Measurements from ENCODE around the gene FAM163B. TPM values are rescaled to one million over a fixed set of nuclear protein-coding genes. Genes with fewer than 3 reads are reported as not detected.

The FAM163B gene
- total and polyA plus RNA-seq, 2 donors (not counting 3 experiments of a cell fraction or from before 2014, with no cell fraction given) = not detected

DNA sequence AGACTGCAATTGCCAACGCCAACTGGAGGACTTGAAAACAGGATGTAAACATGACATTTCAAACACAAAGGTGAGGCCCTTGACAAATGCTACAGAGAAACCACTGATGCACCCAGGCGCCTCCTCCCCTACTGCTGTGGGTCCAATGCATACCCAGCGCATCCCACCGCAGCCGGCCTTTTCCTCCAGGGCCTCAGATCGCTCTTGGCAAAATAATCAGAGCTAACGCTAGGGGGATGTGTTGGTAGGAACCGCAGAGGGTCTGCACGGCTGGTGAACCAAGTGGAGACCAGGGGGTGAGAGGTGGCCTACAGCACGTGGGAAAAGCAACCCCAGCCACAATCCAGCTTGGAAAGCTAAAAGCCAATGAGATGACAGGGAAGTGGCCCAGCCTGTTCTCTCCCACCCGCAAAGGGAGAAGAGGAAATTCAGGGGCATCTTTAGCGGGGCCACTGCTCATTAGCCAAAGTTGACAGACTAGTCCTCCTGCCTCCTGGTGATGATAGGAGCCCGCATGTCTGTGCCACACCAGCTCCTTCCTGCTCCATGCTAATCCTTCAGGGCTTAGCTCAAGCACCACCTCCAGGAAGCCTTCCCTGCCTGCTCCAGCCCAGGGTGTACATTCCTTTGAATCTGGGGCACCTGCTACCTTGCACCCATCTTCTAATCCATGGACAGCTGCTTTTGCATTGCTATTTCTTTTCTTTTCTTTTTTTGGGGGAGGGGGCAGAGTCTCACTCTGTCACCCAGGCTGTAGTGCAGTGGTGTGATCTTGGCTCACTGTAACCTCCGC lies 5.9 kb downstream of the FAM163B start:
- TF ChIP-seq EZH2 (IDR thresholded peaks at IDR 0.05; ENCODE audit: borderline replicate concordance, low read depth, low read length, severe bottlenecking) = no peak
- no peak for TF ChIP-seq MAX (IDR thresholded peaks at IDR 0.05; ENCODE audit: insufficient read depth, insufficient read length)
- TF ChIP-seq, protein P1, sequence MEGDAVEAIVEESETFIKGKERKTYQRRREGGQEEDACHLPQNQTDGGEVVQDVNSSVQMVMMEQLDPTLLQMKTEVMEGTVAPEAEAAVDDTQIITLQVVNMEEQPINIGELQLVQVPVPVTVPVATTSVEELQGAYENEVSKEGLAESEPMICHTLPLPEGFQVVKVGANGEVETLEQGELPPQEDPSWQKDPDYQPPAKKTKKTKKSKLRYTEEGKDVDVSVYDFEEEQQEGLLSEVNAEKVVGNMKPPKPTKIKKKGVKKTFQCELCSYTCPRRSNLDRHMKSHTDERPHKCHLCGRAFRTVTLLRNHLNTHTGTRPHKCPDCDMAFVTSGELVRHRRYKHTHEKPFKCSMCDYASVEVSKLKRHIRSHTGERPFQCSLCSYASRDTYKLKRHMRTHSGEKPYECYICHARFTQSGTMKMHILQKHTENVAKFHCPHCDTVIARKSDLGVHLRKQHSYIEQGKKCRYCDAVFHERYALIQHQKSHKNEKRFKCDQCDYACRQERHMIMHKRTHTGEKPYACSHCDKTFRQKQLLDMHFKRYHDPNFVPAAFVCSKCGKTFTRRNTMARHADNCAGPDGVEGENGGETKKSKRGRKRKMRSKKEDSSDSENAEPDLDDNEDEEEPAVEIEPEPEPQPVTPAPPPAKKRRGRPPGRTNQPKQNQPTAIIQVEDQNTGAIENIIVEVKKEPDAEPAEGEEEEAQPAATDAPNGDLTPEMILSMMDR (IDR thresholded peaks at IDR 0.05; ENCODE audit: extremely low read depth in 1 of 2, insufficient read depth in 1 of 2, low read depth in 1 of 2, low read length in 2 of 2) = no peak
- no peak for TF ChIP-seq MYC (IDR thresholded peaks at IDR 0.05; ENCODE audit: low read depth, low read length)
- no peak for TF ChIP-seq GATA2 (IDR thresholded peaks at IDR 0.05; ENCODE audit: insufficient read depth, insufficient read length, low read depth, low read length)
- no peak for TF ChIP-seq JUN (IDR thresholded peaks at IDR 0.05; ENCODE audit: borderline replicate concordance, insufficient read depth, insufficient read length, low read depth)
- TF ChIP-seq POLR2AphosphoS5 (IDR thresholded peaks at IDR 0.05; ENCODE audit: insufficient read depth, low read depth, low read length) = no peak
- no peak for TF ChIP-seq POLR2A (IDR thresholded peaks at IDR 0.05; ENCODE audit: low read depth, low read length)
- no peak for TF ChIP-seq FOS (IDR thresholded peaks at IDR 0.05; ENCODE audit: borderline replicate concordance, insufficient read depth, low read length)
- H3K27ac ChIP-seq (ENCODE audit: insufficient read depth, low read depth, low read length) = no peak overlapping the region
- H3K4me1 ChIP-seq (ENCODE audit: control insufficient read depth, extremely low read depth, insufficient read depth, low read length) = no peaks in the 10 kb centered on the region
- FAIRE-seq (no peak), DNase-seq (ENCODE audit: low read depth, low spot score) (no peak)
- H3K9me1 ChIP-seq (replicated peaks; ENCODE audit: control insufficient read depth, extremely low read depth, insufficient read depth, low read length) = no peaks in the 10 kb centered on the region
- H3K27me3 ChIP-seq (ENCODE audit: control insufficient read depth in 2 of 2, insufficient read depth in 2 of 2, low read length in 2 of 2) = peaks cover 0 to 3% of the 10 kb centered on the region in 2 experiments
- CTCF ChIA-PET = no interaction called here
- no peak overlapping the region for H3K9ac ChIP-seq (replicated peaks; ENCODE audit: extremely low read depth, insufficient read depth, low read length)
- no peaks in the 10 kb centered on the region for H3K36me3 ChIP-seq (ENCODE audit: control insufficient read depth in 2 of 2, extremely low read depth in 1 of 2, insufficient read depth in 2 of 2, low read length in 2 of 2)
- intact Hi-C loops (cut with micrococcal nuclease) (no loop called here), dilution Hi-C loops (cut with MboI; ENCODE audit: extremely low pct_ligation_motif_present, low sequenced_read_pairs) (no loop called here)
- no TSS peak for BruUV-seq (replicated peaks)
- H3K4me2 ChIP-seq (ENCODE audit: insufficient read depth, low read length) = no peak overlapping the region
- H2AFZ ChIP-seq (ENCODE audit: low read depth, low read length) = no peak overlapping the region
- H3K9me3 ChIP-seq (replicated peaks; ENCODE audit: control insufficient read depth, insufficient read depth, low read length) = no peaks in the 10 kb centered on the region
- no peak overlapping the region for H3K4me3 ChIP-seq (replicated peaks in 1 of 3; ENCODE audit: insufficient read depth in 1 of 3, low read depth in 1 of 3, low read length in 3 of 3)
- POLR2A ChIA-PET = no interaction called here
- no peaks in the 10 kb centered on the region for H4K20me1 ChIP-seq (replicated peaks; ENCODE audit: control insufficient read depth, extremely low read depth, insufficient read depth, low read length)
- H3K79me2 ChIP-seq (ENCODE audit: control insufficient read depth, insufficient read depth, low read length) = no peaks in the 10 kb centered on the region

All from endothelial cell of umbilical vein (primary cell).